OCI-LY7 (cell line): Measurements from ENCODE around the gene SLC47A1. TPM values are rescaled to one million over a fixed set of nuclear protein-coding genes. Genes with fewer than 3 reads are reported as not detected.
"Not testable (repeated sequence)": the region's sequence is repeated elsewhere in the genome, so short reads cannot be mapped to it uniquely, and the experiment has no call there.

Source experiments
- BruUV-seq: library from RNA; stranded (reverse); fragments of 400-500 nt; replicated peaks from 2 replicates; lab custom pipeline; 2021; lab: Mats Ljungman, UMichigan
- CTCF ChIA-PET: fragments of 300-600 bp; sonication (Branson Sonifier 250); formaldehyde crosslinking; loops from one replicate; lab custom pipeline; 2022; ENCODE audit warnings: antibody characterized with exemption; ENCODE audit not compliant: unreplicated experiment; lab: Charles Lee
- POLR2A ChIA-PET: fragments of 300-600 bp; sonication (Branson Sonifier 250); formaldehyde crosslinking; loops from one replicate; lab custom pipeline; 2022; ENCODE audit warnings: antibody characterized with exemption; lab: Charles Lee
- DNase-seq: peaks from one replicate; pipeline ENCODE4 v3.0.0-alpha.2; 2015; ENCODE audit warnings: low spot score
- H2AFZ ChIP-seq: fragments of 200-600 bp; sonication (generic), shearing (Covaris generic); 2 replicates; pipeline ENCODE4 v1.6.1; 2014; ENCODE audit warnings: mild to moderate bottlenecking, antibody characterized with exemption, low read length, moderate library complexity
- H3K27ac ChIP-seq: fragments of 200-600 bp; sonication (generic); 2 replicates; pipeline ENCODE4 v1.5.1; 2014; ENCODE audit warnings: mixed run types, low read depth, mild to moderate bottlenecking, moderate library complexity, low read length, inconsistent platforms; ENCODE audit not compliant: poor library complexity, severe bottlenecking
- H3K36me3 ChIP-seq: fragments of 200-600 bp; sonication (generic); 2 replicates; pipeline ENCODE4 v1.6.1; 2014; ENCODE audit warnings: mild to moderate bottlenecking, antibody characterized with exemption, low read length, moderate library complexity, mixed read lengths; ENCODE audit not compliant: insufficient read depth
- H3K4me1 ChIP-seq: fragments of 200-600 bp; sonication (generic); 2 replicates; pipeline ENCODE4 v1.5.1; 2014; ENCODE audit warnings: mild to moderate bottlenecking, low read length; ENCODE audit not compliant: insufficient read depth, poor library complexity, severe bottlenecking
- H3K4me2 ChIP-seq: fragments of 200-600 bp; sonication (generic); 2 replicates; pipeline ENCODE4 v1.6.1; 2014; ENCODE audit warnings: mild to moderate bottlenecking, low read length
- H3K4me3 ChIP-seq: fragments of 200-600 bp; sonication (generic); 2 replicates; pipeline ENCODE4 v1.5.1; 2014; ENCODE audit warnings: mild to moderate bottlenecking, low read depth, low read length; ENCODE audit not compliant: poor library complexity, severe bottlenecking
- H3K79me2 ChIP-seq: fragments of 200-600 bp; sonication (generic); 2 replicates; pipeline ENCODE4 v1.6.1; 2016; ENCODE audit warnings: low read depth, mild to moderate bottlenecking, low read length, moderate library complexity, mixed read lengths; ENCODE audit not compliant: insufficient read depth
- H3K9me2 ChIP-seq: fragments of 200-600 bp; sonication (generic); 2 replicates; pipeline ENCODE4 v1.6.1; 2016; ENCODE audit warnings: mild to moderate bottlenecking, low read length, mixed read lengths; ENCODE audit not compliant: insufficient read depth
- H3K9me3 ChIP-seq: fragments of 200-600 bp; sonication (generic); 2 replicates; pipeline ENCODE4 v1.6.1; 2014; ENCODE audit warnings: mild to moderate bottlenecking, mixed run types, low read length, mixed read lengths
- H4K20me1 ChIP-seq: fragments of 200-600 bp; sonication (generic); 2 replicates; pipeline ENCODE4 v1.6.1; 2014; ENCODE audit warnings: mild to moderate bottlenecking, antibody characterized with exemption, low read length, moderate library complexity, mixed read lengths; ENCODE audit not compliant: insufficient read depth
- CTCF ChIP-seq: fragments of 200-600 bp; sonication (generic); conservative IDR thresholded peaks from 2 replicates; pipeline ENCODE4 v1.5.1; 2014; ENCODE audit warnings: mild to moderate bottlenecking, antibody characterized with exemption, low read length, moderate library complexity, mixed read lengths
- EZH2phosphoT487 ChIP-seq: fragments of 200-600 bp; sonication (generic); IDR thresholded peaks from 2 replicates; pipeline ENCODE4 v1.6.1; 2018; ENCODE audit warnings: low read depth, borderline replicate concordance, mild to moderate bottlenecking, mixed run types, antibody characterized with exemption, low read length, moderate library complexity, mixed read lengths
- intact Hi-C: fragments of 100-400 bp; cut with micrococcal nuclease; formaldehyde crosslinking; loops from one replicate; pipeline ENCODE4 v1.10.0; 2022; ENCODE audit not compliant: unreplicated experiment
- total RNA-seq, 2 experiments: library from RNA; depleted of rRNA in 1 of 2; stranded (reverse); fragments of >200 nt in 1 of 2; shearing (Covaris generic) in 1 of 2; gene quantifications; 2 replicates each; pipeline ENCODE4 v1.2.3, GENCODE V29; 2014 to 2022

Gene SLC47A1
- total RNA-seq, 2 experiments from 2014 or later: not detected

DNA sequence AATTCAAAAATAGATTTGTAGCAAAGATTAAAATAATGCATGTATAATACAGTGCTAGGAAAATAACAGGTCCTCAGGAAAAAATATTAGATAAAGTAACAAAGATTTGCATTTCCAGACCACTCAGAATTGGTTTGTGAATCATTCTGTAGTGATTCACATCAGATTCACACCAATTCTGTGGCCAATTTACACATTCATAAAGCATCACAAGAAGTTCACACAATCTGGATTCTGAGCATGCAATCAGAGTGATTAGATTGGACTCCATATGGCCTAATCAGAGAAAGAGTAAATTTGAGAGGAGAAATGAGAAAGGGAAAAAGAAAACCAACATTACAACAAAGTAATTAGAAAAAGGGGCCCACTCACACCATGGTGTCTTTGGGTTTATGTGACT lies 36.0 kb upstream of the SLC47A1 start:
- ChIA-PET POLR2A (interaction anchor here (1.5 kb wide), 1 partner anchor 119 kb away, joined by 5 read pairs; the partner anchor contains the start of gene MAPK7), CTCF (no interaction called here)
- H2AFZ ChIP-seq: no peak overlapping the region; the same call in 1 of the 2 replicates
- no peak overlapping the region for H3K27ac ChIP-seq
- H3K4me1 ChIP-seq: peaks cover 49% of the 10 kb centered on the region
- no peak for DNase-seq
- H3K36me3 ChIP-seq: no peaks in the 10 kb centered on the region
- no peaks in the 10 kb centered on the region for H4K20me1 ChIP-seq
- H3K9me2 ChIP-seq: no peaks in the 10 kb centered on the region
- BruUV-seq: no TSS peak
- H3K4me3 ChIP-seq: no peak overlapping the region
- H3K79me2 ChIP-seq: no peaks in the 10 kb centered on the region
- intact Hi-C loops: no loop called here
- TF ChIP-seq CTCF (no peak), EZH2phosphoT487 (no peak)
- H3K9me3 ChIP-seq: no peaks in the 10 kb centered on the region
- no peak overlapping the region for H3K4me2 ChIP-seq

DNA sequence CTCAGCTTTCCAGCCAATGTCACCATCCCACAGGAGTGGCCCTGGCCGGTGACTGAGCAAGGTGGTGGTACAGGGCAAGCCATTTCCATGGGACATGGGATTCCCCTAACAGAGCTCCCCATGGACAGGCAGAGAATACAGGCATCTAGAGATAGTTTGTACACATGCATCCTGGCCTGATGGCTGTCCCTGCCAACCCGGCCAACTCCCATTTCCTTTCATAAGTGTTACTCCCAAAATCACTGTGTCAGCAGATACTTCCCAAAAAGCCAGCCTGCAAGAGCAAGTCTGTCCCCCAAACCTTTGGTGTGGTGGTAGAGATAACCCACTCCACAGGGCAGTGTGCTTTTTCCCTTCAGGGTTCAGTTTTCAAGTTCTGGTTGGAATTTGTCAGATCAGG lies 32.4 kb upstream of the SLC47A1 start:
- Histone ChIP-seq H3K79me2 (no peaks in the 10 kb centered on the region), H3K36me3 (no peaks in the 10 kb centered on the region), H3K4me2 (no peak overlapping the region), H3K4me3 (no peak overlapping the region), H3K9me2 (no peaks in the 10 kb centered on the region), H4K20me1 (no peaks in the 10 kb centered on the region), H3K9me3 (no peaks in the 10 kb centered on the region), H3K4me1 (peaks cover 30% of the 10 kb centered on the region), H2AFZ (no peak overlapping the region), H3K27ac (no peak overlapping the region)
- ChIA-PET POLR2A (no interaction called here), CTCF (no interaction called here)
- DNase-seq: no peak
- no peak for TF ChIP-seq CTCF
- TF ChIP-seq EZH2phosphoT487: no peak
- intact Hi-C loops: no loop called here
- BruUV-seq: no TSS peak

- CTCF ChIA-PET: no interaction called here
- Histone ChIP-seq H3K79me2 (no peaks in the 10 kb centered on the region), H3K4me1 (peaks cover 17% of the 10 kb centered on the region), H3K27ac (no peak overlapping the region), H3K4me3 (no peak overlapping the region), H2AFZ (no peak overlapping the region), H4K20me1 (no peaks in the 10 kb centered on the region), H3K9me2 (no peaks in the 10 kb centered on the region), H3K9me3 (no peaks in the 10 kb centered on the region), H3K4me2 (no peak overlapping the region), H3K36me3 (no peaks in the 10 kb centered on the region)
- POLR2A ChIA-PET: no interaction called here
- BruUV-seq: no TSS peak
- TF ChIP-seq CTCF: no peak
- TF ChIP-seq EZH2phosphoT487: no peak
- no peak for DNase-seq
- intact Hi-C loops: no loop called here
These were observed 31.1 kb upstream of the SLC47A1 start for GRCh38 chr17:19502517-19502916.

DNA sequence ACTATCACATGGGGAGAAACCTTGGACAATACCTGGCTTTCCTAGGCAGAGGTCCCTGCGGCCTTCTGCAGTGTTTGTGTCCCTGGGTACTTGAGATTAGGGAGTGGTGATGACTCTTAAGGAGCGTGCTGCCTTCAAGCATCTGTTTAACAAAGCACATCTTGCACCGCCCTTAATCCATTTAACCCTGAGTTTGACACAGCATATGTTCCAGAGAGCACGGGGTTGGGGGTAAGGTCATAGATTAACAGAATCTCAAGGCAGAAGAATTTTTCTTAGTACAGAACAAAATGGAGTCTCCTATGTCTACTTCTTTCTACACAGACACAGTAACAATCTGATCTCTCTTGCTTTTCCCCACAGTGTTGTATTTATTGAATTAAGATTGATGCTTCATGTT lies 28.1 kb upstream of the SLC47A1 start:
- H3K4me3 ChIP-seq, H3K79me2 ChIP-seq, CTCF ChIA-PET, BruUV-seq, H3K27ac ChIP-seq, H3K9me3 ChIP-seq, H2AFZ ChIP-seq, H3K9me2 ChIP-seq, H3K4me2 ChIP-seq, DNase-seq, H3K36me3 ChIP-seq, H4K20me1 ChIP-seq, POLR2A ChIA-PET: not testable (repeated sequence)
- peaks cover 28% of the 10 kb centered on the region for H3K4me1 ChIP-seq
- intact Hi-C loops: loop anchor here (5.0 kb wide), 2 partner anchors 128 to 143 kb away; partner anchors contain the start of genes B9D1 and MAPK7
